ENCODE measurements around the gene RABEP1.

Gene RABEP1

GRCh38 chr17:5269241-5269960 lies 12.7 kb upstream of the RABEP1 start:
- no peak for DNase-seq

- no peak for DNase-seq
Observed at GRCh38 chr17:5272322-5272721, 9.8 kb upstream of the RABEP1 start.

- no peak for DNase-seq
Observed at GRCh38 chr17:5282642-5283217, 646 bp downstream of the RABEP1 start.

GRCh38 chr17:5283571-5284315 lies 1.7 kb downstream of the RABEP1 start:
- no peak for DNase-seq

GRCh38 chr17:5284681-5285080 lies 2.6 kb downstream of the RABEP1 start:
- no peak for DNase-seq

- DNase-seq: no peak
Observed at GRCh38 chr17:5286846-5287245, 4.8 kb downstream of the RABEP1 start.

- no peak for DNase-seq
Observed at GRCh38 chr17:5291683-5292350, 9.7 kb downstream of the RABEP1 start.

GRCh38 chr17:5297245-5297644 lies 15.2 kb downstream of the RABEP1 start:
- no peak for DNase-seq

GRCh38 chr17:5299383-5299782 lies 17.3 kb downstream of the RABEP1 start:
- DNase-seq: no peak

GRCh38 chr17:5304636-5305035 lies 22.6 kb downstream of the RABEP1 start:
- DNase-seq: no peak

- DNase-seq: no peak
Observed at GRCh38 chr17:5309851-5310250, 27.8 kb downstream of the RABEP1 start.

- no peak for DNase-seq
Observed at GRCh38 chr17:5325851-5326250, 43.8 kb downstream of the RABEP1 start.

- DNase-seq: no peak
Observed at GRCh38 chr17:5329784-5330557, 47.9 kb downstream of the RABEP1 start.

GRCh38 chr17:5330981-5331380 lies 48.9 kb downstream of the RABEP1 start:
- no peak for DNase-seq

GRCh38 chr17:5331506-5331905 lies 49.4 kb downstream of the RABEP1 start:
- DNase-seq: no peak

- DNase-seq: no peak
Observed at GRCh38 chr17:5344914-5345313, 62.8 kb downstream of the RABEP1 start.

- DNase-seq: no peak
Observed at GRCh38 chr17:5352681-5353289, 70.7 kb downstream of the RABEP1 start.

GRCh38 chr17:5354310-5354709 lies 72.2 kb downstream of the RABEP1 start:
- no peak for DNase-seq

- DNase-seq: no peak
Observed at GRCh38 chr17:5354886-5355415, 72.9 kb downstream of the RABEP1 start.

GRCh38 chr17:5355421-5356129 lies 73.5 kb downstream of the RABEP1 start:
- no peak for DNase-seq

- DNase-seq: no peak
Observed at GRCh38 chr17:5361426-5361825, 79.3 kb downstream of the RABEP1 start.
